ENCODE measurements around the gene TXNRD2.
"Not testable (repeated sequence)": the region's sequence is repeated elsewhere in the genome, so short reads cannot be mapped to it uniquely, and the experiment has no call there.

TXNRD2 gene

DNA sequence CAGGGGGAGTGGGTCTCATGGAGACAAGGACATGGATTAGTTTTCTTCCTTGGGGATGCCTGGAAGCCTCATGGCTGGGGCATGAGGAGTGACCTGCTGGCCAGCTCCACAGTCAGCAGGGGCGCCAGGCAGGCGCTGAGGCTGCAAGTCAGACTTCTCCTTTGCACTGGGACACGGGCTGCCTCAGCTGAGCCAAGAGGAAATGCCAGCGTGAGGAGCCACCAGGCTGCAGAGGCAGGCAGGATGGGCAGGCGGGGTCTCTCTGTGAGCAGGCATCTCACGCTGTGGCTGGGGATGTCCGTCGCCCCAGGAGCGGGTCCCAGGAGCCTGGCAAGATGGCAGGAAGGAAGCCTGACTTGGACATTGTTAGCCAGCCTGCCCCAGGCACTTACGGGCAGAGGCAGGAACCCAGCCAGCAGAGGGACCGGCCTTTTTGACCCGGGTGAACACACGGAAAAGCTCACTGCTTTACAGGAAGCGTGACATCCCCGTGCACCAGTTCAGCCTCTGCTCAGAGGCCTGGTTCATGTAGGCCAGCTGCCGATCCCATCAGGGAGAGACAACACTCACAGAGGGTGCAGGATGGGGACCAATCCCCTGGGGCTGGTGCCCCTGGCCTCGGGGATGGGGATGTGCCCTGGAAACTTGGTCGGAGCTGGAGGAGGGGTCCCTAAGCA lies 97.1 kb downstream of the TXNRD2 start:
- DNase-seq, result no peak

DNA sequence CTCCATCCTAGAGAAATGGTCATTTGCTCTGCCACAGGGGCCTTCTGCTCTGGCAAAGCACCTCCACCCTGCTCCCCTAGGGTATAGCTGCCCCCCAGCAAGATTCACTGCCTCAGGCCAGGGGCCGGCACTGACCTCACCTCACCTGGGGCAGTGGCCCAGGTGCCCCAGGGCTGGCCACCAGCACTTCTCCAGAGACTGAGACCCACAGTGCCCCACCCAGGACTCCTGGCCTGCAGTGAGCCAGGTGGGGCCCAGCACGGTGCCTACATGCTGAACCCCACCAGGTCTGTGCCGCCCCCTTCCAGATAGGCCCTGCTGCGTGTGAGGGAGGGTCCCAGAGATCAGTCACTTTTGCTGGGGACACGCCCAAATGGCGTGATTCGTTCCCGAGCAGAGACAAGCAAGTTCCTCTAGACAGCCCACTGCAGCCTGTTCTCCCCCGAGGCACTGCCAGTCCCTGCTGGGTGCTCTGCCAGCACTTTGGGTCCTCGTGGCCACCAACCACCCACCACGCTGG lies 97.7 kb downstream of the TXNRD2 start:
- DNase-seq, result no peak

DNA sequence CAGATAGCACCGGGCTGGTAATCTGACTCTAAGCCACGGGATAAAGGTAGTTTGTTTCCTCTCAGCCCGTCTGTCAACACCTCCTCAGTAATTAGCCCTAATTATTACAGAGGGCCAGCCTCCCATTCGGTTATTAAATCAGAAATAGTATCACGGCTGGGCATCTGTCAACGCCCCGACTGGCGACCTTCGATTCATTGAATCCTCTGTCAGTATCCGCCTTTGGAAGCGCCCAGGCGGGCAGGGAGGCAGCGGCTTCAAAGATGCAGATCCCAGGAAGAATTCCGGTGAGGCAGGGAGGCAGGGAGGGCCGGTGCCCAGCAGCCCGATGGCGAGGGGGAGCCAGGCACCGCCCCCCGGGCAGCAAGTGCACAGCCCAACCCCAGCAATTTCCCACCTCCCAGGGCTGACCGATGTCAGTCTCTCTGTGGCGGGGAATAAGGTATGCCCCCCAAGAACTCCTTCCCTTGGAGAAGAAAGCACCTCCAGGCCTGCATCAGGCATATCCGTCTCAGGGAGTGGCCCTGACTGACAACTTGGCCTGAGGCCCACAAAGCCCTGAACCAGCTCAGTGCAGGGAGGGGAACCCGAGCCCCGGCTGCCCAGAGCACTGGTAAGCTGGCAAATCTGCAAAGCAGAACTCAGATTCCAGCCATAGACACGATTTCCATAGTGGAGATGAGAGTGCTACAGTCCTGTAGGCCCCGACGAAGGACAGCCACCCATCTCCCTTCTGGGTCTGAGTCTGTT lies 98.3 kb downstream of the TXNRD2 start:
- peak; percentile 25 for DNase-seq

DNA sequence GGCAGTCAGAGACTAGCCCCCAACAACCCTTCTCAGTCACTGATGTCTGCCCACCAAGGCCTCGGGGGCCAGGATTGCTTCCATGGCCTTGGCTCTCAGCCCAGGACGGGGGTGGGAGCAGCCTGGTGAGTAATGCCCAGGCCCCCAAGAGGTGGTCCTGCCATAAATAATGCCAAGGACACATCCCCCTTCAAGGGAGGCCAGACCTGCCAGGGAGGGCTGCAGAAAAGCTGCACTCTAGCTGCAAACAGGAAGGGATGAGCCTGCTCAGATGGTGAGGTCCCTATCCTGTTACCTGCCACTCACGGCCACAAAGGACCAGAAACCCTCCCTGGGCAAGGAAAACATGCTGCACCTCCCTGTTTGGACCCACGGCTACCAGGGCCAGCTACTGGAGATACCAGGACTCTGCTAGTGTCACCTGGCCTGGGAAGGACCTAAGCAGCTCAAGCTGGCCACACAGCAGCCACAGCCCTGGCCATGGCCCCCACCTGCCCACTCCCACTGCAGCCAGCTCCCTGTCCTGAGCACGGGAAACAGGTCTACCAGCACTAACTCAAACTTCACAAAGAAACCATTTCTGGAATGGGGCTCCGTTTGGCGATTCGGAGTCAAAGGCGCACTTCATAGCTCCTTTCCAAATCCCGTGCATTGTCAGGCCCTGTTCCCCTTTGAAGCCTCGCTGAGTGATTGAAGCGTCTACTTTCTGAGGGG lies 99.1 kb downstream of the TXNRD2 start:
- peak; percentile 37 for DNase-seq

DNA sequence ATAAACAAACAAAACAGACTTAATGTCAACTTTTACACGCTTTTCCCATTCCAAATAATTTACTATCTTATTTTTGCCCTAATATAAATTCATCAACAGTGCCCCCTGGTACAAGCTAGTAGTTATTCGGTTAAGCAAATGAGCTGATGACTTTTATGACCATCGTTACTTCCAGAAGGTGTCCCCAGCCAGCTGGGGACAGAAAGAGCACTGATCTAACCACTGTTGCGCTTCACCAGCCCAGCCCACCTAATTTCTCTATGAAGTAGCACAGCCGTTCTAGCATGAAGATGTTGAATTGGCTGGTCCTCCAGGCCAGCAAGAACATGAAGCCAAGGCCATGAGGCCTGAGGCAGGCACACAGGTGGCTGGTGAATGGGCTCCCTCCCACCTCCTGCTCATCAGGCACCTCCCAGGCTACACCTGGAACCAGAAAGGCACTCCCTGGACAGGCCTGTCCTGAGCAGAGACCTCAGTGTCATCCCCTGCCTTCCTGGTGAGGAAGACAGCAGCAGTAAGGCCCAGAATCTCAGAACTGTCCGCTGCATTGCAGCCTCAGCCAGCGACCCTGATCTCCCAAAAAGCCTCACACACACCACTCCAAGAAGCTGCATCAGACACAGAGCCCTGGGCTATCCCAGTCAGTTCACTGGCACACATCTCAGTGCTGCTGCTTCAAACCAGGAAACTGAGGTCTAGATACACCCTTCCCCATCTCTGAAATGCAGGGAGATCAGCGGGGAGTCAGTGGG lies 99.8 kb downstream of the TXNRD2 start:
- DNase-seq, result no peak

DNA sequence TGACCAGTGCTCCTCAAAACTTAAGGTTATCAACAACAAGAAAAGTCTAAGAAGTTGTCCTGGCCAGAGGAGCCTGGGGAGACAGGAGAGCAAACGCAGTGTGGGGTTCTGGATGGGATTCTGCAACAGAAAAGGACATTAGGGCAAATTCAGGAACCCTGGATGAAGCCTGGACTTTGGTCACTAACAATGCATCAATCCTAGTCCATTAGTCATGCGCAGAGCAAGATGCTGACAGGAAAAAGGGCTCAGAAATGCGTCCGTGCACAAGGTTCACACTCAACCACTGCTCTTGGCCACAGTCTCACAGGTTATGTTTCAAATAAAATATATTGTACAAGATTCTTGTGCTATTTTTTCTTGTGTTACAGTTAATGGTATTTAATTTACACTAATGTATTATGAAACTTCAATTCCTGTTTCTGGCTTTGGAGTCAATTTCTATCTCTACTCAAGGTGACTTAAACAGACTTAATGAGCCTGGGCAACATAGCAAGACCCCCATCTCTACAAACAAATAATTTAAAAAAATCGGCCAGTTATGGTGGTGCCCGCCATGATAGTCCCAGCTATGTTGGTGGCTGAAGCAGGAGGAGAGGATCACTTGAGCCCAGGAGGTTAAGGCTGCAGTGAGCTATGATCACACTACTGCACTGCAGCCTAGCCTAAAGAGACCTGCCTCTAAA lies 100.5 kb downstream of the TXNRD2 start:
- DNase-seq, result no peak

DNA sequence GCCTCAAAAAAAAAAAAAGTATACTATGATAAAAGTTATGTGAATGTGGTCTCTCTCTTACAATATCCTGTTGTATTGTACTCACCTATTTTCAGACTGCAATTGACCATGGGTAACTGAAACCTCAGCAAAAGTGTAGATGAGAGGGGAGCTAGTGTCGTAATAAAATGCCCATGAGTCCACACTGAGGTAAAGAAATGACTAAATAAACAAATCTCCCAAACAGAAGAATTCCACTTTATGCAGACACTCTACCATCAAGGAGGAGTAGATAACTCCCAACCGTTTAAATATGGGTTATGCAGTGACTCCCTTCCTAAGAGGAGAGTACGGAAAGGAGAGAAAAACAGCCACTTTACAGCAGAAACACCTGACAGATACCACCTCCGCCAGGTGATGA lies 101.6 kb downstream of the TXNRD2 start:
- no peak for DNase-seq

DNA sequence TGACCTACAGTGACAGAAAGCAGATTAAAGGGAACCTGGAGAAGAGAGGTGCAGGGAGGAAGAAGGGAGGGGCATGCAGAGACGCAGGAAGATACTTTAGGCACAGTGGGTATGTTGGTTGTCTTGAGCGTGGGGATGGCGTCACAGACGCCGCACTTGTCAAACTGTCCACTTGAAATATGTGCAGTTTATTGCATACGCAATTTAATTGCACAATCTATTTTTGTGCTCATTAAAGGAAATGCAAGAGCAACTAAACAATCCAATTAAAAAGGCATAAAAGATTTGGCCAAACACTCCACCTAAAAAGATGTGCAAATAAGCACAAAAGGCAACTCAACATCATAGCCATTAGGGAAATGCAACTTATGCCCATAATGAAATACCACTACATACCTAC lies 103.7 kb downstream of the TXNRD2 start:
- DNase-seq, result no peak

DNA sequence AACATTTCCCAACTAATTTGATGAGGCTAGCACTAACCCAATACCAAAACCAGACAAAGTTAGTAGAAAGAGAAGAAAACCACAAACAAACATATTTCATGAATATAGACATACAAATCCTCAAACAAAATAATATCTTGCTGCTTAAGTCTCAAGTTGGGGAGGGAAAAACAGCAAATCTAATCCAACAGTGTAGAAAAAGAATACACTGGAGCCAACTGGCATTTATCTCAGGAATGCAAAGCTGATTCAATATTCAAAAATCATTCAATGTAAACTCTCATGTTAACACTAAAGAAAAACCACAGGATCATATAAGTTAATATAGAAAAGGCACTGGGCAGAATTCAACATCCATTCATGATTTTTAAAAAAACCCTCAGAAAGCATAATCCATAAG lies 105.1 kb downstream of the TXNRD2 start:
- DNase-seq, result no peak

DNA sequence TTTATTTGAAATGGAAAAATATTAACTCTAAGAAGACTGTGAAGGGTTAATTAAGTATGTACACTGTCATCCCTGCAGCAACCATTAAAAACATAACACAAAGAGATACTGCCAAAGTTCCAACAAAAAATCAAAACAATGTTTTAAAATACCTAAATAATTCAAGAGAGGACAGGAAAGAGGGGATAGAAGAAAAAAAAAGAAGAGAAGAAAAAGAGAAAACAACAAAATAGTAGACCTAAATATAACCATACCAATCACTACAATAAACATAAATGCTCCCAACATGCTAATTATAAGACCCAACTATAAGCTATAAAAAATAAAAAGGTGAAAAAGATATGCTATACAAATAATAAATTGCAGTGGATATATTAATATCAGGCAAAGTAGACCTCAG lies 107.0 kb downstream of the TXNRD2 start:
- DNase-seq, result no peak

DNA sequence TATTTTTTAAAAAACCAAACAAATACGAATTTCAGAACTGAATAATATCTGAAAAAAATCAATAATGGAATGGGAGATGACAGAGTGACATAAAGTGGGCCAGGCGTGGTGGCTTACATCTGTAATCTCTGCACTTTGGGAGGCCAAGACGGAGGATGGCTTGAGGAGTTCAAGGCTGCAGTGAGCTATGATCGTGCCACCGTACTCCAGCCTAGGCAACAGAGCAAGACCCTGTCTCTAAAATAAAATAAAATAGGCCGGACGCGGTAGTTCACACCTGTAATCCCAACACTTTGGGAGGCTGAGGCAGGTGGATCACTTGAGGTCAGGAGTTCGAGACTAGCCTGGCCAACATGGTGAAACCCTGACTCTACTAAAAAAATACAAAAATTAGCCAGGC lies 108.3 kb downstream of the TXNRD2 start:
- DNase-seq, result not testable (repeated sequence)

DNA sequence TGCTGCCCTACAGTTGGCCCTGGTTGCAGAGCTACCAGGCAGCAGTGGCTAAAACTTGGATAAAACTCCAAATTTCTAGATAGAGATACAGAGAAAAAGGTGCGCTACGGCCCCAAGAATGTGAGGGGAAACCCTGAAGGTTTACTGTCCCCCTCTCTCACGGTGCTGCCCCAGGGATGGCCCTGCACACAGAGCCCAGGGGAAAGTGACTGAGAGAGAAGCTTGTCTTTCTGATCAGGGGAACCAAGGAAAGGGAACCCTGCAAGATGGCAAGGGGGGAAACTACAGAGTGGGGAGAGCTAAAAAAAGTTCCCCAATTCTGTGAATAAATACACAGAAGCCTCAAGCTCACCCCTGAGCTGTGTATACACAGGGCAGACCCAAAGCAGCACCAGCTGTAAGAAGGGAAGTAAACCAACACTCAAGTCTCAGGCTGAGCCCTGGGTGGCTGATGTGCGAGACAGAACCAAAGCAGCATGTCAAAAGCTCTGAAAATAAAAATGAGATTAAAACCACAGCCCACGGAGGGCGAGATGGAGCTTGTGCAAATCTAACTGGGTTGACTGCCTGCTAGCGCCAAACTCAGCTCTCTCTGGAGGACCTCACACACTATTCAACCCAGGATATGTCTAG lies 109.0 kb downstream of the TXNRD2 start:
- DNase-seq, result no peak

DNA sequence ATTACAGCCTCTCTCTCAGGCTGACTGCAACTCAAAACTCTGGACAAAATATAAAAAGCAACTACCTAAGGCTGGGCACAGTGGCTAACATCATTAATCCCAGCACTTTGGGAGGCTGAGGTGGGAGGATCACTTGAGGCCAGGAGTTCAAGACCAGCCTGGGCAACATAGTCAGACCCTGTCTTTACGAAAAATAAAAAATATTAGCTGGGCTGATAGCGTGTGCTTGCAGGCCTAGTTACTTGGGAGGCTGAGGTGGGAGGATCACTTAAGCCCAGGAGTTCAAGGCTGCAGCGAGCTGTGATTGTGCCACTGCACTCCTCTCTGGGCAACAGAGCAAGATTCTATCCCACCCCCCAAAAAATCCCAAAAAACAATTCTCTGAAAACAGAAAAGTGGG lies 109.6 kb downstream of the TXNRD2 start:
- not testable (repeated sequence) for DNase-seq

DNA sequence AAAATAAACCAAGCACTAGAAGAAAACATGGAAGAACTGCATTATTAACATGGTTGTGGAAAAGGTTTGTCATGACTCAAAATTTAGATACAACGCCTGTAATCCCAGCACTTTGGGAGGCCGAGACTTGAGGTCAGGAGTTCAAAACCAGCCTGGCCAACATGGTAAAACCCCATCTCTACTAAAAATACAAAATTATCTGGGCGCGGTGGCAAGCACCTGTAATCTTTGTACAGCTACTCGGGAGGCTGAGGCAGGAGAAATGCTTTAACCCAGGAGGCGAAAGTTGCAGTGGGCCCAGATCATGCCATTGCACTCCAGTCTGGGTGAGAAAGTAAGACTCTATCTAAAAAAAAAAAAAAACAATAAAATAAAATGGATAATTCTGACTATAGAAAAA lies 110.6 kb downstream of the TXNRD2 start:
- no peak for DNase-seq

DNA sequence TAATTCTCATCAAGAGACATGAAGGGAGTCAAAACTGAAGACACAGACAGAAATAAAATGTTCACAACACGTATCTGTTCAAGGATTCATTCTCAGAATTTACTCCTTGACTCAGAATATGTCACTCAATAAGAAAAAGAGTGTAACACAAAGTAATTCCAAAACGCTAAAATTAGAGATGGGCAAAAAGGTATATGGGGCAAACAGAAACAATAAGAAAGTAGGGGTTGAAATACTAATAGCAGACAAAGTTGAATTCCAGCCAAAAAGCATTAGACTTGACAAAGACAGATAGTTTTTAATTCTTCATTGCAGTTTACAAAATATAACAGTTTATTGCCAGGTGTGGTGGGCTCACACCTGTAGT lies 113.6 kb downstream of the TXNRD2 start:
- no peak for DNase-seq

DNA sequence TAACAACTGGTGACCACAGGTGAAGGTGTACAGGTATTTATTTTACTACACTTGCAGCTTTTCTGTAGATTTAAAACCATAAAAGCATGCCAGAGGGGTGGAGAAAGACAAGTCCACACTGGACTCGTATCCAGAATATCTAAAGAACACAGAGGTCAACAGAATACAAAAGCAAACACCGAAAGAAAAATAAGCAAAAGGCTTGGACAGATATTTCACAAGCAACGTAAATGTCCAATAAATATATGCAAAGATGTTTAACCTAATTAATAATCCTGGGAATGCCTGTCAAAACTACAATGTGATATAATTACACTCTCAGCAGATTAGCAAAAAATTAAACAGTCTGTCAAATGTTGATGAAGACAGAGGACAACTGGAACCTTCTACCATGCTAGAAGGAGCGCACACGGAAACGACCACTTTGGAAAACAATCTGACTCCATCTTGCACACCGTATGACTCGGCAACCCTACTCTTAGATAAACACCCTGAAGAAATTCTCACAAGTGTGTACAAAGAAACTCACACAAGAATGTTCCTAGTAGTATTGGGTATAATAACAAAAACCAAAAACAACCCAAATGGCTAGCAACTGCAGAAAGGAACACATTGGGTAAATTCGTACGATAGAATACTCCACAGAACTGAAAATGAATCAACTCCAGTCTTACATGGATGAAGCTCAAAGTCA lies 114.1 kb downstream of the TXNRD2 start:
- DNase-seq, result no peak

DNA sequence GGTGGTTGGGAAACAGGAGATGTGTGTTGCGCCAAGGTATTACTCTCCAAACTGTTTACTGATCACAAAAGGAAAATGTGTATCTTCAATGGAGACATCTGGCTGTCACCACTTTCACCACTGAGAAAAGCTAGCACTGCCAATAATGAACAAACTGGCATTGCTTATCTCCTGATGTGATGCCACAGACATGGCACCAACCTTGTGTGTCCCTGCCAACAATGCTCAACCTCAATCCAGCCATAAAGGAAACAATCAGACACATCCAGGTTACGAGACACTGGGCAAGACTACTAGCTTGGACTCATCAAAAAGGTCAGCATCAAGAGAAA lies 115.0 kb downstream of the TXNRD2 start:
- DNase-seq, result no peak

DNA sequence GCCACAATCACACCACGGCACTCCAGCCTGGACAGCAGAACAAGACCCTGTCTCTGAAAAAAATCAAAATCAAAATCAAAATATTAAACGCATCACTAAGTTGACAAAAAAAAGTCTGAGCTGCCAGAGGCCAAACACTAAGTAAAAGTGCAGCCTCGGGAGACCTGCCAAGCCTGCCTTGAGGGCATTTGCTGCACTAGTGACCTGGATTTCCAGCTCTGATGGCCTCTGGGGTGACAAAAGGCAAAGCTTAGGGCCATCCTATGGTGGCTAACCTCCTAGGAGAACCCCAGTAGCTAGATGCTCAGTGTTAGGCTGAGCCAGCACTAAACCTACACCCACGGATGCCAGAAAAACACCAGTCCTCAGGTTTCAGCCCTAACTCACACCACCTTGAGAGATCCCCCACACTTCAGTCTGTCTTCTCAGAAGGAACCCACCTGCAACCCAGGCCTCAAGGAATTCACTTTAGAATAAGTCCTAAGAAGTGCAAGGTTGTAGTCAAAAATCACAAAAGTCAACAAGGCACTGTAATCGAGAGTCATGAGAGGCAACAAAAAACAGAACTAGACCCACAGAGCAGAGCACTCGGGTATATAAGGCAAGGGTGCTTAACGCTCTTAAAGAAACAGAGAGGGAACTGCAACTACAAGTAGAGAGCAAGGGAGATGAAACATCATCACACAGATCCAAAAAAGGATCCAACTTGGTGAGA lies 115.6 kb downstream of the TXNRD2 start:
- DNase-seq, result no peak
